ENCODE measurements around the gene PDIA4. TPM values are rescaled to one million over a fixed set of nuclear protein-coding genes. Genes with fewer than 3 reads are reported as not detected.

The PDIA4 gene
- total and polyA plus RNA-seq, 2 of the 8 experiments (the other 6 are each of a cell fraction or from before 2014, with no cell fraction given): 119 to 303 TPM

Small RNAs within 50 kb of the gene (small RNA-seq; reads per million reads assigned to genes)
- not detected for gene COX6B1P1 (ENCODE audit: insufficient read depth)
- gene RNU6-650P (ENCODE audit: insufficient read depth): not detected
- gene RNY1 (ENCODE audit: insufficient read depth): 3,367 reads per million, percentile 100 among the genes with 10 or more reads in this experiment
- 1.4 reads per million for gene RNY3 (ENCODE audit: insufficient read depth)
- 21.6 reads per million, percentile 92 among the genes with 10 or more reads in this experiment for gene RNY4 (ENCODE audit: insufficient read depth)

Other genes with a start within 250 kb of the PDIA4 start
- 46.6 and 49.0 TPM in 2 replicates for gene EZH2, start 144.2 kb downstream of the PDIA4 start, total RNA-seq (2021; fragmentation: NEBNext Ultra II Directional; extraction: Animal tissue kit (Norgen Biotek cat#: 25700))
- gene EZH2, start 144.2 kb downstream of the PDIA4 start, polyA plus RNA-seq (2011; rRNA removed): 15.5 and 28.9 TPM in 2 replicates
- 15.8 and 16.3 TPM in 2 replicates for gene ZNF786, start 62.2 kb upstream of the PDIA4 start, total RNA-seq (2021; fragmentation: NEBNext Ultra II Directional; extraction: Animal tissue kit (Norgen Biotek cat#: 25700))
- gene ZNF786, start 62.2 kb upstream of the PDIA4 start, polyA plus RNA-seq (2011; rRNA removed): 7.7 and 8.3 TPM in 2 replicates
- 4.0 and 6.1 TPM in 2 replicates for gene ZNF425, start 97.8 kb upstream of the PDIA4 start, total RNA-seq (2021; fragmentation: NEBNext Ultra II Directional; extraction: Animal tissue kit (Norgen Biotek cat#: 25700))
- 3.4 and 4.5 TPM in 2 replicates for gene ZNF425, start 97.8 kb upstream of the PDIA4 start, polyA plus RNA-seq (2011; rRNA removed)
- 62.2 and 63.5 TPM in 2 replicates for gene ZNF398, start 118.9 kb upstream of the PDIA4 start, total RNA-seq (2021; fragmentation: NEBNext Ultra II Directional; extraction: Animal tissue kit (Norgen Biotek cat#: 25700))
- gene ZNF398, start 118.9 kb upstream of the PDIA4 start, polyA plus RNA-seq (2011; rRNA removed): 52.7 and 58.9 TPM in 2 replicates
- 35.7 and 36.3 TPM in 2 replicates for gene ZNF282, start 167.0 kb upstream of the PDIA4 start, total RNA-seq (2021; fragmentation: NEBNext Ultra II Directional; extraction: Animal tissue kit (Norgen Biotek cat#: 25700))
- 16.9 and 22.3 TPM in 2 replicates for gene ZNF282, start 167.0 kb upstream of the PDIA4 start, polyA plus RNA-seq (2011; rRNA removed)
- 19.3 and 20.1 TPM in 2 replicates for gene ZNF212, start 211.1 kb upstream of the PDIA4 start, total RNA-seq (2021; fragmentation: NEBNext Ultra II Directional; extraction: Animal tissue kit (Norgen Biotek cat#: 25700))
- gene ZNF212, start 211.1 kb upstream of the PDIA4 start, polyA plus RNA-seq (2011; rRNA removed): 6.7 and 9.1 TPM in 2 replicates
- gene ZNF783, start 233.7 kb upstream of the PDIA4 start, total RNA-seq (2021; fragmentation: NEBNext Ultra II Directional; extraction: Animal tissue kit (Norgen Biotek cat#: 25700)): 7.3 and 8.3 TPM in 2 replicates
- 8.2 and 10.3 TPM in 2 replicates for gene ZNF783, start 233.7 kb upstream of the PDIA4 start, polyA plus RNA-seq (2011; rRNA removed)